ENCODE results near the gene BBS12.

GRCh38 chr4:122686691-122687090 lies 45.8 kb upstream of the BBS12 start:
- TF ChIP-seq POLR2AphosphoS5 (IDR thresholded peaks at IDR 0.05) (no peak), CTCF (IDR thresholded peaks at IDR 0.05) (no peak), POLR2A (IDR thresholded peaks at IDR 0.05; ENCODE audit: low read depth) (no peak)

Data from esophagus muscularis mucosa (tissue), 3 donors.